HL-60 (cell line): ENCODE data around the gene SLC1A7.

ENCODE experiments used
- DNase-seq, 2 experiments: peaks; one replicate each; pipeline ENCODE4 v3.0.0-alpha.2; 2010 to 2020; ENCODE audit warnings: low read depth in 1 of 2, low spot score in 1 of 2
- H3K27ac ChIP-seq: fragments of 250-450 bp; sonication (Bioruptor Pico); replicated peaks from 2 replicates; pipeline ENCODE4 v1.5.1; 2020; ENCODE audit warnings: mild to moderate bottlenecking, moderate library complexity
- H3K27me3 ChIP-seq: fragments of 250-450 bp; sonication (Bioruptor Pico); 2 replicates; pipeline ENCODE4 v1.5.1; 2021; ENCODE audit warnings: mild to moderate bottlenecking, moderate library complexity; ENCODE audit not compliant: insufficient read depth, poor library complexity, severe bottlenecking
- H3K4me3 ChIP-seq: replicated peaks from 2 replicates; pipeline ENCODE4 v1.5.1; 2011; ENCODE audit warnings: mild to moderate bottlenecking, control low read depth, low read length; ENCODE audit not compliant: insufficient read depth
- CTCF ChIP-seq: IDR thresholded peaks from one replicate; pipeline ENCODE4 v1.5.1; 2011; ENCODE audit warnings: low read length, control low read depth, inconsistent platforms; ENCODE audit not compliant: insufficient read depth
- GABPA ChIP-seq: IDR thresholded peaks from 2 replicates; pipeline ENCODE4 v1.6.1; 2012; ENCODE audit warnings: low read depth
- POLR2AphosphoS5 ChIP-seq: IDR thresholded peaks from 2 replicates; pipeline ENCODE4 v1.6.1; 2012; ENCODE audit warnings: low read depth
- REST ChIP-seq: IDR thresholded peaks from 2 replicates; pipeline ENCODE4 v1.6.1; 2012; ENCODE audit warnings: low read depth; ENCODE audit not compliant: insufficient replicate concordance
- SPI1 ChIP-seq: IDR thresholded peaks from 2 replicates; pipeline ENCODE4 v1.6.1; 2012; ENCODE audit warnings: low read depth, mild to moderate bottlenecking, borderline replicate concordance

Gene SLC1A7

GRCh38 chr1:53156783-53157182, 14.3 kb upstream of the SLC1A7 start:
- no peak for DNase-seq
- Histone ChIP-seq H3K27me3 (no peaks in the 10 kb centered on the region), H3K4me3 (no peak overlapping the region), H3K27ac (no peak overlapping the region)
- TF ChIP-seq REST (no peak), GABPA (no peak), POLR2AphosphoS5 (no peak), CTCF (no peak), SPI1 (no peak)

- Histone ChIP-seq H3K4me3 (no peak overlapping the region), H3K27me3 (no peaks in the 10 kb centered on the region), H3K27ac (no peak overlapping the region)
- TF ChIP-seq REST = no peak
- TF ChIP-seq CTCF = no peak
- TF ChIP-seq POLR2AphosphoS5 = no peak
- TF ChIP-seq GABPA = no peak
- TF ChIP-seq SPI1 = no peak
- no peak for DNase-seq
These were observed 13.5 kb upstream of the SLC1A7 start for GRCh38 chr1:53155945-53156344.

DNA sequence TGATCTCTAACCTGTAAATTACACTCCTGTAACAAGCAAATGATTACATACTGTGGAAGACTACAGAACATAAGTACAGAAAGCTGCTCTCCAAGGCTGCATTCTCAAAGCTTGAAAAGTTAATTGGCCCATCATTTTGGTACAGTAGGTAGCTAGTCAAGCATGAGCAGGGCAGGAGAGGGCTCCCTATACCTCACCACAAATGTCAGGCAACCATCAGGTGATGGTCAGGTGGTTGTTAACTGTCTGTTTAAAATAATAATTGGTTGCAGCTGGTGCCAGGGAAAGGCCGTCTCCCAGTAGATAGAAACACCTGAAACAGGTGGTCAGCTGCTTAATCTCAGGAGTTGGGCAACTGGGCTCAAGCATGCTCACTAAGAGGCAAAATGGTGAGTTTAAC, 13.1 kb upstream of the SLC1A7 start:
- Histone ChIP-seq H3K4me3 (no peak overlapping the region), H3K27ac (no peak overlapping the region), H3K27me3 (no peaks in the 10 kb centered on the region)
- TF ChIP-seq GABPA = no peak
- TF ChIP-seq CTCF = no peak
- TF ChIP-seq REST = no peak
- TF ChIP-seq POLR2AphosphoS5 = no peak
- TF ChIP-seq SPI1 = no peak
- DNase-seq = no peak
